Kidney (tissue), 14 donors: ENCODE data around the gene CKS1B. TPM values are rescaled to one million over a fixed set of nuclear protein-coding genes. Genes with fewer than 3 reads are reported as not detected.
A peak's percentile ranks its signal among the peaks of the same experiment; 100 is the strongest.

ENCODE experiments used
- DNase-seq, 5 donors: peaks; one replicate each; pipeline ENCODE4 v3.0.0-alpha.2; 2013 to 2020
- FAIRE-seq: peaks from 2 replicates; lab custom pipeline; 2012; peaks lifted over from hg19 to GRCh38; lab: Jason Lieb, UNC
- H3K27ac ChIP-seq, 2 donors: one replicate each; pipeline ENCODE4 v1.7.0; 2013; ENCODE audit warnings: low read depth in 2 of 2, low read length in 2 of 2, inconsistent platforms in 1 of 2
- H3K27me3 ChIP-seq: one replicate; pipeline ENCODE4 v1.7.1; 2013; ENCODE audit warnings: low read length, inconsistent platforms; ENCODE audit not compliant: control insufficient read depth, insufficient read depth
- H3K36me3 ChIP-seq, 3 donors: one replicate each; pipeline versions ENCODE4 v1.7.0 to v1.7.1; 2013; ENCODE audit warnings: low read length in 3 of 3, control low read depth in 1 of 3, inconsistent platforms in 1 of 3; ENCODE audit not compliant: insufficient read depth in 3 of 3, control insufficient read depth in 2 of 3
- H3K4me1 ChIP-seq, 3 donors: one replicate each; pipeline versions ENCODE4 v1.7.0 to v1.7.1; 2013; ENCODE audit warnings: low read length in 3 of 3, inconsistent platforms in 1 of 3, low read depth in 1 of 3; ENCODE audit not compliant: control insufficient read depth in 2 of 3, insufficient read depth in 2 of 3
- H3K4me3 ChIP-seq, 3 donors: one replicate each; pipeline versions ENCODE4 v1.7.0 to v1.8.1; 2013; ENCODE audit warnings: low read length in 3 of 3, control low read depth in 1 of 3, inconsistent platforms in 1 of 3
- H3K9ac ChIP-seq, 3 donors: one replicate each; pipeline versions ENCODE4 v1.7.0 to v1.7.1; 2013; ENCODE audit warnings: low read length in 3 of 3, control low read depth in 1 of 3, inconsistent platforms in 1 of 3
- H3K9me3 ChIP-seq, 3 donors: one replicate each; pipeline versions ENCODE4 v1.7.0 to v1.7.1; 2013; ENCODE audit warnings: low read length in 3 of 3, control low read depth in 1 of 3, inconsistent platforms in 1 of 3; ENCODE audit not compliant: control insufficient read depth in 2 of 3, insufficient read depth in 1 of 3
- intact Hi-C: fragments of 100-400 bp; cut with DNase I; formaldehyde crosslinking; loops from one replicate; pipeline ENCODE4 v1.11.1; 2022
- polyA plus RNA-seq: library from polyadenylated mRNA; stranded (reverse); fragments of 350-450 nt; fragmentation: Illumina TruSeq; extraction: RNeasy Lipid Tissue Mini Kit (QIAGEN cat#74804); gene quantifications from one replicate; pipeline ENCODE4 v1.2.3, GENCODE V29; 2014; ENCODE audit warnings: low read depth, low replicate concordance; ENCODE audit not compliant: insufficient read depth
- total RNA-seq: library from RNA; stranded (reverse); fragmentation: NEBNext Ultra II Directional; extraction: Animal tissue kit (Norgen Biotek cat#: 25700); gene quantifications from one replicate; pipeline ENCODE4 v1.2.1, GENCODE V29; 2021
- TF ChIP-seq, protein P1 (sequence below): IDR thresholded peaks from 3 replicates; pipeline ENCODE4 v1.5.1; 2012; ENCODE audit warnings: mild to moderate bottlenecking, moderate library complexity, borderline replicate concordance; ENCODE audit not compliant: insufficient read depth; ENCODE audit errors: extremely low read depth
- donor health status: control.
- donor health status: control.
- donor health status: control.
- donor health status: control.
- donor health status: control.
- donor health status: DM: yes; HTN: yes; CAD: no.
- donor health status: Normal renal cell carcinoma (clear cell type).

CKS1B gene
- total and polyA plus RNA-seq, 2 donors from 2014 or later, result 23.1 to 43.1 TPM

DNA sequence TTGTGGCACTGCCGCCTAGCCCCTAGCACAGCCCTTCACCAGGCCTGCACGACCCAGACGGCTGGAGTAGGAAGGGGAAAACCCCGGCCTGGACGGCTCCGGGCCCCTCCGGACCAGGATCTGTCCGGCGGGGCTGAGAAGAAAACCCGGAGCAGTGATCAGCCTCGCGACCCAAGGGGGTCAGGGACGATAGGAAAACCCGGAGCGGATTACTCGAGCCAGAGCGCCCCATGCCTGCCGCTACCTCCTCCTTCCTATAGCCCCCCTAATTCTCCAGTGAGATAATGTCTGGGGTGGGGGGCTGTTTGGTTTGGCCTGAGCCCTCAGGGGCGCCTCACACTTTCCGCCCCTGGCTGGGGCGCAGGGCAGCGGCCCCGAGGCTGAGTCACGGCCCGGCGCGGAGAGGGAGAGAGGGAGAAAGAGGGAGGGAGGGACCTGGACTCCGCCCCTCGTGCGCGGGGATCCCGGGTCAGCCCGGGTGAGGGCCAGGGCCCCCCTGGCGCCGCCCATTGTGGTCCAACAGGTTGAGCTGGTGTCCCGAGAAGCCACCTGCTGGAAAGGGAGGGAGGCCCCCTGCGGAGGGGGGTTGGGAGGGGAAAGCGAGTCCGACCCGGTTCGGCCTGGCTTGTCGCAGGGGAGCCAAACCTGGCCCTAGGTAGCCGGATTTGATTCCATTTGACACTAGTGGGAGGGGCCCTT is 26.4 kb downstream of the CKS1B start:
- peaks cover 2 to 24% (median 10%) of the 10 kb centered on the region in 3 donors for H3K4me1 ChIP-seq
- no peak for FAIRE-seq
- intact Hi-C loops, result no loop called here

DNA sequence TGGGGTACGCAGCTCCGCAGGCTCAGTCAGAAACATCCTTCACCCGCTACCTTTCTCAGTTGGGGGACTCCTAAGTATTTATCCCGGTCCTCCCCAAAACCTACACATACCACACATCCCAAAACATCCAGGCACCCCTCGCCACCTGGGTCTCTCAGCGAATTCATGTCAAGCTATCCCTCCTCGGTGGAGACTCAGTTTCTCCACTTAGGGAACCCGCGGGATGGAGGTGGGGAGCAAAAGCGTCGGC is 26.9 kb downstream of the CKS1B start:
- Histone ChIP-seq H3K9ac (peak overlapping the region; percentile 20 to 97 (median 30)), H3K36me3 (no peaks in the 10 kb centered on the region), H3K27me3 (no peaks in the 10 kb centered on the region), H3K9me3 (no peaks in the 10 kb centered on the region), H3K27ac (peak overlapping the region; percentile 97), H3K4me3 (peak overlapping the region; percentile 59 to 90 (median 75)), H3K4me1 (peaks cover 2 to 28% (median 15%) of the 10 kb centered on the region in 3 donors)
- TF ChIP-seq, protein P1, sequence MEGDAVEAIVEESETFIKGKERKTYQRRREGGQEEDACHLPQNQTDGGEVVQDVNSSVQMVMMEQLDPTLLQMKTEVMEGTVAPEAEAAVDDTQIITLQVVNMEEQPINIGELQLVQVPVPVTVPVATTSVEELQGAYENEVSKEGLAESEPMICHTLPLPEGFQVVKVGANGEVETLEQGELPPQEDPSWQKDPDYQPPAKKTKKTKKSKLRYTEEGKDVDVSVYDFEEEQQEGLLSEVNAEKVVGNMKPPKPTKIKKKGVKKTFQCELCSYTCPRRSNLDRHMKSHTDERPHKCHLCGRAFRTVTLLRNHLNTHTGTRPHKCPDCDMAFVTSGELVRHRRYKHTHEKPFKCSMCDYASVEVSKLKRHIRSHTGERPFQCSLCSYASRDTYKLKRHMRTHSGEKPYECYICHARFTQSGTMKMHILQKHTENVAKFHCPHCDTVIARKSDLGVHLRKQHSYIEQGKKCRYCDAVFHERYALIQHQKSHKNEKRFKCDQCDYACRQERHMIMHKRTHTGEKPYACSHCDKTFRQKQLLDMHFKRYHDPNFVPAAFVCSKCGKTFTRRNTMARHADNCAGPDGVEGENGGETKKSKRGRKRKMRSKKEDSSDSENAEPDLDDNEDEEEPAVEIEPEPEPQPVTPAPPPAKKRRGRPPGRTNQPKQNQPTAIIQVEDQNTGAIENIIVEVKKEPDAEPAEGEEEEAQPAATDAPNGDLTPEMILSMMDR, result no peak
- DNase-seq (peak in 1 of 5 donors; percentile 59), FAIRE-seq (no peak)
- intact Hi-C loops, result no loop called here

More for the DNA sequence above, 26.4 kb downstream of the CKS1B start:
- H3K27ac ChIP-seq, result peak overlapping the region; percentile 97
- H3K9ac ChIP-seq, result peak overlapping the region; percentile 20 to 97 (median 30)
- no peaks in the 10 kb centered on the region for H3K27me3 ChIP-seq
- peak overlapping the region; percentile 59 to 90 (median 75) for H3K4me3 ChIP-seq
- no peaks in the 10 kb centered on the region for H3K36me3 ChIP-seq
- TF ChIP-seq, protein P1, result peak; percentile 21
- DNase-seq, result peak; percentile 94 to 98 (median 97)
- H3K9me3 ChIP-seq, result no peaks in the 10 kb centered on the region

GRCh38 chr1:155001675-155002463 is 27.4 kb downstream of the CKS1B start:
- FAIRE-seq, result no peak
- TF ChIP-seq, protein P1, result peak; percentile 22
- no peaks in the 10 kb centered on the region for H3K27me3 ChIP-seq
- peaks cover 2 to 33% (median 20%) of the 10 kb centered on the region in 3 donors for H3K4me1 ChIP-seq
- intact Hi-C loops, result no loop called here
- peak; percentile 100 for DNase-seq
- peak overlapping the region; percentile 75 to 90 (median 88) for H3K4me3 ChIP-seq
- H3K9me3 ChIP-seq, result no peaks in the 10 kb centered on the region
- no peaks in the 10 kb centered on the region for H3K36me3 ChIP-seq
- peak overlapping the region; percentile 20 to 97 (median 67) for H3K9ac ChIP-seq
- H3K27ac ChIP-seq, result peak overlapping the region; percentile 97
